ENCODE data around the gene MARCHF2. TPM values are rescaled to one million over a fixed set of nuclear protein-coding genes. Genes with fewer than 3 reads are reported as not detected.
A peak's percentile ranks its signal among the peaks of the same experiment; 100 is the strongest.

Gene MARCHF2
- total RNA-seq, 1 experiment from 2014 or later, result 27.5 TPM

DNA sequence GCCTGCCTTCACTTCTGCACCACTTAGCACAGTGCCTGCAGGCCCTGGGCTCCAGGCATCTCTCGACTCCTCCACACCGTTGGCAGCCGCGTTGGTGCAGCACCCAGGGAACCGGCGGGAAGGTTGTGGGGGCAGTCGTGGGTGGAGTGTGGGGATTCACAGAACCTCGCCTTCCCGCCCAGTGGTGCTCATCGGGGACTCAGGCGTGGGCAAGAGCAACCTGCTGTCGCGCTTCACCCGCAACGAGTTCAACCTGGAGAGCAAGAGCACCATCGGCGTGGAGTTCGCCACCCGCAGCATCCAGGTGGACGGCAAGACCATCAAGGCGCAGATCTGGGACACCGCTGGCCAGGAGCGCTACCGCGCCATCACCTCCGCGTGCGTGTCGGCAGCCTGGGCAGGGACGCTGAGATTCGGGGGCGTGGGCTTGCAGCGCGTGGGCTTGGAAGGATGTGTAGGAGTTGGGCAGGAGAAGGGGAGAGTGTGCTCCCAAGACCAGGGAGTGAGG is 13.4 kb upstream of the MARCHF2 start:
- Histone ChIP-seq H4K5ac (ENCODE audit: insufficient read length, low read depth, low read length) (no peak overlapping the region), H3K9ac (ENCODE audit: extremely low read depth, insufficient read length, low read length) (no peak overlapping the region), H2BK20ac (ENCODE audit: low read depth, low read length, poor library complexity, severe bottlenecking) (no peak overlapping the region), H4K8ac (replicated peaks; ENCODE audit: insufficient read length, low read depth, low read length) (no peak overlapping the region), H3K9me3 (ENCODE audit: control insufficient read depth, low read depth, low read length) (no peaks in the 10 kb centered on the region), H2BK12ac (ENCODE audit: insufficient read length, low read depth, low read length) (no peak overlapping the region), H3K79me1 (ENCODE audit: insufficient read depth, low read depth, low read length, poor library complexity, severe bottlenecking) (peaks cover 6% of the 10 kb centered on the region), H2BK5ac (ENCODE audit: insufficient read length, low read length) (peak overlapping the region; percentile 30), H2BK120ac (ENCODE audit: low read depth, low read length, poor library complexity, severe bottlenecking) (no peak overlapping the region), H3K4me1 (ENCODE audit: insufficient read depth, low read length) (no peaks in the 10 kb centered on the region), H3K23me2 (ENCODE audit: insufficient read length, low read depth, low read length, poor library complexity, severe bottlenecking) (no peaks in the 10 kb centered on the region), H2BK15ac (ENCODE audit: low read depth, low read length) (no peak overlapping the region), H4K91ac (ENCODE audit: insufficient read length, low read depth, low read length) (no peak overlapping the region), H3K56ac (ENCODE audit: insufficient read length, low read depth, low read length) (peak overlapping the region; percentile 19), H2AFZ (ENCODE audit: low read length) (no peak overlapping the region), H3K14ac (ENCODE audit: insufficient read depth, low read length) (no peak overlapping the region), H3K79me2 (ENCODE audit: insufficient read depth, low read length) (peaks cover 3% of the 10 kb centered on the region; the same call in 1 of the 2 replicates), H3K27me3 (ENCODE audit: insufficient read depth, low read length) (no peaks in the 10 kb centered on the region), H2AK5ac (ENCODE audit: insufficient read length, low read length) (no peak overlapping the region), H3T11ph (ENCODE audit: low read length) (no peak overlapping the region), H3K18ac (ENCODE audit: insufficient read length, low read depth, low read length) (no peak overlapping the region), H4K20me1 (ENCODE audit: control insufficient read depth, insufficient read depth, insufficient read length) (no peaks in the 10 kb centered on the region), H3K23ac (ENCODE audit: insufficient read length, low read depth, low read length) (no peak overlapping the region), H3K4ac (ENCODE audit: low read depth, low read length) (no peak overlapping the region), H3K4me2 (ENCODE audit: insufficient read depth, insufficient read length, low read length) (no peak overlapping the region), H3K27ac (ENCODE audit: insufficient read length, low read depth, low read length) (no peak overlapping the region)
- Mint-ChIP-seq H3K27me3 (ENCODE audit: low read depth) (no peaks in the 10 kb centered on the region; the same call in 1 of the 2 replicates), H3K9me3 (no peaks in the 10 kb centered on the region; a peak in 1 of 5 replicates), H3K36me3 (ENCODE audit: insufficient read depth in 1 of 3, low read depth in 3 of 3) (peaks cover 19 to 39% (median 31%) of the 10 kb centered on the region in 3 experiments; a peak in 6 of 7 replicates), H3K27ac (peak overlapping the region in 1 of 3 experiments; percentile 10; a peak in 1 of 7 replicates), H3K4me1 (peaks cover 6 to 8% of the 10 kb centered on the region in 2 experiments), H3K4me3 (no peak overlapping the region)
- no CpG with 5 or more reads among the region's 34 CpGs for WGBS (ENCODE audit: extremely low coverage, insufficient read length, low lambda C conversion rate)
- TF ChIP-seq, protein P1, sequence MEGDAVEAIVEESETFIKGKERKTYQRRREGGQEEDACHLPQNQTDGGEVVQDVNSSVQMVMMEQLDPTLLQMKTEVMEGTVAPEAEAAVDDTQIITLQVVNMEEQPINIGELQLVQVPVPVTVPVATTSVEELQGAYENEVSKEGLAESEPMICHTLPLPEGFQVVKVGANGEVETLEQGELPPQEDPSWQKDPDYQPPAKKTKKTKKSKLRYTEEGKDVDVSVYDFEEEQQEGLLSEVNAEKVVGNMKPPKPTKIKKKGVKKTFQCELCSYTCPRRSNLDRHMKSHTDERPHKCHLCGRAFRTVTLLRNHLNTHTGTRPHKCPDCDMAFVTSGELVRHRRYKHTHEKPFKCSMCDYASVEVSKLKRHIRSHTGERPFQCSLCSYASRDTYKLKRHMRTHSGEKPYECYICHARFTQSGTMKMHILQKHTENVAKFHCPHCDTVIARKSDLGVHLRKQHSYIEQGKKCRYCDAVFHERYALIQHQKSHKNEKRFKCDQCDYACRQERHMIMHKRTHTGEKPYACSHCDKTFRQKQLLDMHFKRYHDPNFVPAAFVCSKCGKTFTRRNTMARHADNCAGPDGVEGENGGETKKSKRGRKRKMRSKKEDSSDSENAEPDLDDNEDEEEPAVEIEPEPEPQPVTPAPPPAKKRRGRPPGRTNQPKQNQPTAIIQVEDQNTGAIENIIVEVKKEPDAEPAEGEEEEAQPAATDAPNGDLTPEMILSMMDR (conservative IDR thresholded peaks at IDR 0.05), result no peak
- no peak for DNase-seq

Measured in H9 (cell line).